GM23338 (cell line): ENCODE data around the gene C1orf198.

Experiments
- EZH2 ChIP-seq: fragments of 200-600 bp; sonication (generic); IDR thresholded peaks from one replicate; pipeline ENCODE4 v1.8.0; 2017; ENCODE audit warnings: antibody characterized with exemption, mild to moderate bottlenecking, low read depth; ENCODE audit not compliant: unreplicated experiment
- EZH2phosphoT487 ChIP-seq: fragments of 200-600 bp; sonication (generic); IDR thresholded peaks from one replicate; pipeline ENCODE4 v1.8.1; 2018; ENCODE audit warnings: antibody characterized with exemption; ENCODE audit not compliant: unreplicated experiment
- JUNB ChIP-seq: IDR thresholded peaks from one replicate; pipeline ENCODE4 v1.6.1; 2016; ENCODE audit warnings: antibody characterized with exemption; ENCODE audit not compliant: unreplicated experiment
- NANOG ChIP-seq: IDR thresholded peaks from 2 replicates; pipeline ENCODE4 v1.6.1; 2016; ENCODE audit warnings: antibody characterized with exemption, borderline replicate concordance
- POLR2AphosphoS5 ChIP-seq: IDR thresholded peaks from 2 replicates; pipeline ENCODE4 v1.6.1; 2016; ENCODE audit warnings: antibody characterized with exemption, low read depth
- STAT1 ChIP-seq: IDR thresholded peaks from one replicate; pipeline ENCODE4 v1.6.1; 2016; ENCODE audit warnings: antibody characterized with exemption; ENCODE audit not compliant: unreplicated experiment
- TF ChIP-seq, protein P1 (sequence below), 2 experiments: fragments of 200-600 bp in 1 of 2; sonication (generic) in 1 of 2; conservative IDR thresholded peaks; 2 replicates each; pipeline versions ENCODE4 v1.5.1 to v1.6.1; 2016 to 2017; ENCODE audit warnings: antibody characterized with exemption in 2 of 2, low read depth in 2 of 2, mild to moderate bottlenecking in 2 of 2, moderate library complexity in 1 of 2
- TF ChIP-seq, protein P2 (sequence below): IDR thresholded peaks from one replicate; pipeline ENCODE4 v1.6.1; 2018; ENCODE audit warnings: antibody characterized with exemption; ENCODE audit not compliant: unreplicated experiment
- TF ChIP-seq, protein P3 (sequence below): IDR thresholded peaks from 2 replicates; pipeline ENCODE4 v1.6.1; 2016; ENCODE audit warnings: antibody characterized with exemption
- TF ChIP-seq, protein P4 (sequence below): fragments of 250-450 bp; sonication (Bioruptor Pico); IDR thresholded peaks from 2 replicates; pipeline ENCODE4 v1.5.0; 2020; ENCODE audit warnings: mild to moderate bottlenecking, moderate library complexity

DNA sequence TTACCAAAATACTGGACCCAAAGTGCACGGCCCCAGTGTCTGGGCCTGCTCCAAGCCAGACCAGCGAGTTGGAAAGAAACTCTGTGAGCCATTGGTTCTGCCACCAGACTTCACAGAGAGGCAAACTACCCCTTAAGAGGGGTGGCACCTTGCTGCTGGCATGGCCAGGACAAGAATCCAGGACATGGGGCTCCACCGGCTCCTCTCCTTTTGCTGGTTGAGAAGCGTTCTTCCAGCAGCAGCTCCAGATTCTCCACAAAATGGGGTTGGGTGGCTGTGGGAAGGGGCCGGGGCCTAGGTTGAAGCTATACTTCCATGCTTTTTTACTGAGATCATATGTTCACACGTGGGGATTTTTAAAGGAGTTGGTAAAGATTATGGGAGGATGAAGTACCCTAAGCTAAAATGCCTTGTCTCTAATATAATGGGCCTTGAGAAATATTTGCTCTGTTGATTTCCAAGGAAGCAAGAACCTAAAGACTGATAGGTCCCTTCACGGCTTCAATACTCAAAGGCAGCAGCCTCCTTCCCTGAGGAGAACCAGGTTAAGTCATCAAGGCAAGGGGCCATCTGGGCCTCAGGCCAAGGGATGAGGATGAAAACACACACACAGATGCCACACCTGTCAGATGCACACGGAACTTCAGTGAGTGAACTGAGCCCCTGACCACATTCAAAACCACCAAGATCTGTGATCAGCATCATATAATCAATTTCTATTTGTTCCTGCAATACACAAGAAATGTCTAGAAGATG is 3.1 kb downstream of the C1orf198 start:
- TF ChIP-seq, protein P1, sequence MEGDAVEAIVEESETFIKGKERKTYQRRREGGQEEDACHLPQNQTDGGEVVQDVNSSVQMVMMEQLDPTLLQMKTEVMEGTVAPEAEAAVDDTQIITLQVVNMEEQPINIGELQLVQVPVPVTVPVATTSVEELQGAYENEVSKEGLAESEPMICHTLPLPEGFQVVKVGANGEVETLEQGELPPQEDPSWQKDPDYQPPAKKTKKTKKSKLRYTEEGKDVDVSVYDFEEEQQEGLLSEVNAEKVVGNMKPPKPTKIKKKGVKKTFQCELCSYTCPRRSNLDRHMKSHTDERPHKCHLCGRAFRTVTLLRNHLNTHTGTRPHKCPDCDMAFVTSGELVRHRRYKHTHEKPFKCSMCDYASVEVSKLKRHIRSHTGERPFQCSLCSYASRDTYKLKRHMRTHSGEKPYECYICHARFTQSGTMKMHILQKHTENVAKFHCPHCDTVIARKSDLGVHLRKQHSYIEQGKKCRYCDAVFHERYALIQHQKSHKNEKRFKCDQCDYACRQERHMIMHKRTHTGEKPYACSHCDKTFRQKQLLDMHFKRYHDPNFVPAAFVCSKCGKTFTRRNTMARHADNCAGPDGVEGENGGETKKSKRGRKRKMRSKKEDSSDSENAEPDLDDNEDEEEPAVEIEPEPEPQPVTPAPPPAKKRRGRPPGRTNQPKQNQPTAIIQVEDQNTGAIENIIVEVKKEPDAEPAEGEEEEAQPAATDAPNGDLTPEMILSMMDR (conservative IDR thresholded peaks at IDR 0.05; ENCODE audit: low read depth in 2 of 2), result no peak
- TF ChIP-seq, protein P2, sequence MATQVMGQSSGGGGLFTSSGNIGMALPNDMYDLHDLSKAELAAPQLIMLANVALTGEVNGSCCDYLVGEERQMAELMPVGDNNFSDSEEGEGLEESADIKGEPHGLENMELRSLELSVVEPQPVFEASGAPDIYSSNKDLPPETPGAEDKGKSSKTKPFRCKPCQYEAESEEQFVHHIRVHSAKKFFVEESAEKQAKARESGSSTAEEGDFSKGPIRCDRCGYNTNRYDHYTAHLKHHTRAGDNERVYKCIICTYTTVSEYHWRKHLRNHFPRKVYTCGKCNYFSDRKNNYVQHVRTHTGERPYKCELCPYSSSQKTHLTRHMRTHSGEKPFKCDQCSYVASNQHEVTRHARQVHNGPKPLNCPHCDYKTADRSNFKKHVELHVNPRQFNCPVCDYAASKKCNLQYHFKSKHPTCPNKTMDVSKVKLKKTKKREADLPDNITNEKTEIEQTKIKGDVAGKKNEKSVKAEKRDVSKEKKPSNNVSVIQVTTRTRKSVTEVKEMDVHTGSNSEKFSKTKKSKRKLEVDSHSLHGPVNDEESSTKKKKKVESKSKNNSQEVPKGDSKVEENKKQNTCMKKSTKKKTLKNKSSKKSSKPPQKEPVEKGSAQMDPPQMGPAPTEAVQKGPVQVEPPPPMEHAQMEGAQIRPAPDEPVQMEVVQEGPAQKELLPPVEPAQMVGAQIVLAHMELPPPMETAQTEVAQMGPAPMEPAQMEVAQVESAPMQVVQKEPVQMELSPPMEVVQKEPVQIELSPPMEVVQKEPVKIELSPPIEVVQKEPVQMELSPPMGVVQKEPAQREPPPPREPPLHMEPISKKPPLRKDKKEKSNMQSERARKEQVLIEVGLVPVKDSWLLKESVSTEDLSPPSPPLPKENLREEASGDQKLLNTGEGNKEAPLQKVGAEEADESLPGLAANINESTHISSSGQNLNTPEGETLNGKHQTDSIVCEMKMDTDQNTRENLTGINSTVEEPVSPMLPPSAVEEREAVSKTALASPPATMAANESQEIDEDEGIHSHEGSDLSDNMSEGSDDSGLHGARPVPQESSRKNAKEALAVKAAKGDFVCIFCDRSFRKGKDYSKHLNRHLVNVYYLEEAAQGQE, result no peak
- TF ChIP-seq JUNB (no peak), EZH2phosphoT487 (no peak), EZH2 (no peak), POLR2AphosphoS5 (no peak), NANOG (no peak), STAT1 (no peak)
- TF ChIP-seq, protein P3, sequence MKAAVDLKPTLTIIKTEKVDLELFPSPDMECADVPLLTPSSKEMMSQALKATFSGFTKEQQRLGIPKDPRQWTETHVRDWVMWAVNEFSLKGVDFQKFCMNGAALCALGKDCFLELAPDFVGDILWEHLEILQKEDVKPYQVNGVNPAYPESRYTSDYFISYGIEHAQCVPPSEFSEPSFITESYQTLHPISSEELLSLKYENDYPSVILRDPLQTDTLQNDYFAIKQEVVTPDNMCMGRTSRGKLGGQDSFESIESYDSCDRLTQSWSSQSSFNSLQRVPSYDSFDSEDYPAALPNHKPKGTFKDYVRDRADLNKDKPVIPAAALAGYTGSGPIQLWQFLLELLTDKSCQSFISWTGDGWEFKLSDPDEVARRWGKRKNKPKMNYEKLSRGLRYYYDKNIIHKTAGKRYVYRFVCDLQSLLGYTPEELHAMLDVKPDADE, result no peak
- TF ChIP-seq, protein P4, sequence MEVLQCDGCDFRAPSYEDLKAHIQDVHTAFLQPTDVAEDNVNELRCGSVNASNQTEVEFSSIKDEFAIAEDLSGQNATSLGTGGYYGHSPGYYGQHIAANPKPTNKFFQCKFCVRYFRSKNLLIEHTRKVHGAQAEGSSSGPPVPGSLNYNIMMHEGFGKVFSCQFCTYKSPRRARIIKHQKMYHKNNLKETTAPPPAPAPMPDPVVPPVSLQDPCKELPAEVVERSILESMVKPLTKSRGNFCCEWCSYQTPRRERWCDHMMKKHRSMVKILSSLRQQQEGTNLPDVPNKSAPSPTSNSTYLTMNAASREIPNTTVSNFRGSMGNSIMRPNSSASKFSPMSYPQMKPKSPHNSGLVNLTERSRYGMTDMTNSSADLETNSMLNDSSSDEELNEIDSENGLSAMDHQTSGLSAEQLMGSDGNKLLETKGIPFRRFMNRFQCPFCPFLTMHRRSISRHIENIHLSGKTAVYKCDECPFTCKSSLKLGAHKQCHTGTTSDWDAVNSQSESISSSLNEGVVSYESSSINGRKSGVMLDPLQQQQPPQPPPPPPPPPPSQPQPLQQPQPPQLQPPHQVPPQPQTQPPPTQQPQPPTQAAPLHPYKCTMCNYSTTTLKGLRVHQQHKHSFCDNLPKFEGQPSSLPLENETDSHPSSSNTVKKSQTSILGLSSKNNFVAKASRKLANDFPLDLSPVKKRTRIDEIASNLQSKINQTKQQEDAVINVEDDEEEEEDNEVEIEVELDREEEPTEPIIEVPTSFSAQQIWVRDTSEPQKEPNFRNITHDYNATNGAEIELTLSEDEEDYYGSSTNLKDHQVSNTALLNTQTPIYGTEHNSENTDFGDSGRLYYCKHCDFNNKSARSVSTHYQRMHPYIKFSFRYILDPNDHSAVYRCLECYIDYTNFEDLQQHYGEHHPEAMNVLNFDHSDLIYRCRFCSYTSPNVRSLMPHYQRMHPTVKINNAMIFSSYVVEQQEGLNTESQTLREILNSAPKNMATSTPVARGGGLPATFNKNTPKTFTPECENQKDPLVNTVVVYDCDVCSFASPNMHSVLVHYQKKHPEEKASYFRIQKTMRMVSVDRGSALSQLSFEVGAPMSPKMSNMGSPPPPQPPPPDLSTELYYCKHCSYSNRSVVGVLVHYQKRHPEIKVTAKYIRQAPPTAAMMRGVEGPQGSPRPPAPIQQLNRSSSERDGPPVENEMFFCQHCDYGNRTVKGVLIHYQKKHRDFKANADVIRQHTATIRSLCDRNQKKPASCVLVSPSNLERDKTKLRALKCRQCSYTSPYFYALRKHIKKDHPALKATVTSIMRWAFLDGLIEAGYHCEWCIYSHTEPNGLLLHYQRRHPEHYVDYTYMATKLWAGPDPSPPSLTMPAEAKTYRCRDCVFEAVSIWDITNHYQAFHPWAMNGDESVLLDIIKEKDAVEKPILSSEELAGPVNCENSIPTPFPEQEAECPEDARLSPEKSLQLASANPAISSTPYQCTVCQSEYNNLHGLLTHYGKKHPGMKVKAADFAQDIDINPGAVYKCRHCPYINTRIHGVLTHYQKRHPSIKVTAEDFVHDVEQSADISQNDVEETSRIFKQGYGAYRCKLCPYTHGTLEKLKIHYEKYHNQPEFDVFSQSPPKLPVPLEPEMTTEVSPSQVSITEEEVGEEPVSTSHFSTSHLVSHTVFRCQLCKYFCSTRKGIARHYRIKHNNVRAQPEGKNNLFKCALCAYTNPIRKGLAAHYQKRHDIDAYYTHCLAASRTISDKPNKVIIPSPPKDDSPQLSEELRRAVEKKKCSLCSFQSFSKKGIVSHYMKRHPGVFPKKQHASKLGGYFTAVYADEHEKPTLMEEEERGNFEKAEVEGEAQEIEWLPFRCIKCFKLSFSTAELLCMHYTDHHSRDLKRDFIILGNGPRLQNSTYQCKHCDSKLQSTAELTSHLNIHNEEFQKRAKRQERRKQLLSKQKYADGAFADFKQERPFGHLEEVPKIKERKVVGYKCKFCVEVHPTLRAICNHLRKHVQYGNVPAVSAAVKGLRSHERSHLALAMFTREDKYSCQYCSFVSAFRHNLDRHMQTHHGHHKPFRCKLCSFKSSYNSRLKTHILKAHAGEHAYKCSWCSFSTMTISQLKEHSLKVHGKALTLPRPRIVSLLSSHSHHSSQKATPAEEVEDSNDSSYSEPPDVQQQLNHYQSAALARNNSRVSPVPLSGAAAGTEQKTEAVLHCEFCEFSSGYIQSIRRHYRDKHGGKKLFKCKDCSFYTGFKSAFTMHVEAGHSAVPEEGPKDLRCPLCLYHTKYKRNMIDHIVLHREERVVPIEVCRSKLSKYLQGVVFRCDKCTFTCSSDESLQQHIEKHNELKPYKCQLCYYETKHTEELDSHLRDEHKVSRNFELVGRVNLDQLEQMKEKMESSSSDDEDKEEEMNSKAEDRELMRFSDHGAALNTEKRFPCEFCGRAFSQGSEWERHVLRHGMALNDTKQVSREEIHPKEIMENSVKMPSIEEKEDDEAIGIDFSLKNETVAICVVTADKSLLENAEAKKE (CRISPR knock-in tag), result no peak
